Measurements from ENCODE around the gene FAM13A. TPM values are rescaled to one million over a fixed set of nuclear protein-coding genes. Genes with fewer than 3 reads are reported as not detected.

The FAM13A gene
- total and polyA plus RNA-seq, 10 of the 15 experiments (the other 5 are each of a cell fraction or from before 2014, with no cell fraction given): 0.05 to 1.8 (median 0.27) TPM; not detected in 1

DNA sequence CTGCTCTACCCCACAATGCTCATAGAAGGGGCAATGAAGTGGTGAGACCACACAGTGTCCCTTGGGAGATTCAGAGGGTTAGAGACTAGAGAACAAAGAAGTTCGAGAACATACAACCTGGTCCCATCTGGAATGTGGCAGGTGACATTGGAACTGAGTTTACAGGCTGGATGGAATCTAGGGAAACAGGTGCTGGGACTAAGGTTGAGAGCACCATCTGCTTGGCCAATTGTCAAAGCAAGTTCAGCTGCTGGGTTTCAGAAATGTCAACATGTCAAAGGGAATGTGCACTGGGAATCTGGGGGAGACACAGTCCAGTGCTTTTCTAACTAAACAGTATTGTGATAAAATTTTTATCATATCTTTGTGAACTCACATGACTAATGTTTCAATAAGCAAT is 15.9 kb upstream of the FAM13A start:
- in situ Hi-C loops (cut with MboI): no loop called here
- CTCF ChIA-PET: interaction anchor here (0.8 kb wide), 1 partner anchor 254 kb away, joined by 3 read pairs; no protein-coding TSS in a partner anchor

More for the DNA sequence above, 15.9 kb upstream of the FAM13A start:
- 0% methylated on average over 1 of the region's 1 CpG for WGBS (ENCODE audit: insufficient coverage, insufficient replicate concordance, low lambda C conversion rate, missing lambda C conversion rate)
- FAIRE-seq: no peak
- BruUV-seq (replicated peaks): no TSS peak
- Histone ChIP-seq H3K27me3 (replicated peaks in 1 of 2; ENCODE audit: control insufficient read depth in 2 of 2, insufficient read depth in 2 of 2, low read length in 1 of 2) (no peaks in the 10 kb centered on the region), H3K9ac (ENCODE audit: control insufficient read depth, insufficient read depth, low read length) (no peak overlapping the region), H3K4me1 (ENCODE audit: control insufficient read depth, insufficient read depth, low read length) (no peaks in the 10 kb centered on the region; the same call in 1 of the 2 replicates), H2AFZ (ENCODE audit: control insufficient read depth, low read depth, low read length) (no peak overlapping the region), H3K9me3 (replicated peaks; ENCODE audit: control insufficient read depth, insufficient read depth, low read length) (peaks cover 3% of the 10 kb centered on the region), H3K36me3 (ENCODE audit: control insufficient read depth in 2 of 2, insufficient read depth in 2 of 2, low read length in 1 of 2) (no peaks in the 10 kb centered on the region), H3K4me2 (ENCODE audit: control insufficient read depth, insufficient read depth) (no peak overlapping the region), H3K4me3 (no peak overlapping the region), H3K27ac (ENCODE audit: control insufficient read depth, insufficient read depth) (no peak overlapping the region), H4K20me1 (ENCODE audit: control insufficient read depth, insufficient read depth) (no peaks in the 10 kb centered on the region), H3K79me2 (ENCODE audit: control insufficient read depth, insufficient read depth, low read length) (no peaks in the 10 kb centered on the region)
- intact Hi-C loops (cut with micrococcal nuclease; ENCODE audit: unreplicated experiment): no loop called here
- SMC1A ChIA-PET (ENCODE audit: uncharacterized antibody, unreplicated experiment): interaction anchor here (1.0 to 1.2 kb wide), 2 partner anchors 27 to 30 kb away, joined by 3 read pairs; no protein-coding TSS in a partner anchor
- POLR2A ChIA-PET: interaction anchor here (1.5 kb wide), 1 partner anchor 16 kb away, joined by 4 read pairs; the partner anchor contains the start of gene FAM13A
- RAD21 ChIA-PET (ENCODE audit: unreplicated experiment): interaction anchor here (1.4 to 1.5 kb wide), 2 partner anchors 17 to 25 kb away, joined by 3 to 5 read pairs; no protein-coding TSS in a partner anchor
- TF ChIP-seq HCFC1 (IDR thresholded peaks at IDR 0.05; ENCODE audit: low read length) (no peak), TCF7 (IDR thresholded peaks at IDR 0.05; ENCODE audit: borderline replicate concordance) (no peak), GATAD2B (conservative IDR thresholded peaks at IDR 0.05; ENCODE audit: low read depth) (no peak), CHD1 (IDR thresholded peaks at IDR 0.05; ENCODE audit: low read depth, low read length) (no peak), ASH2L (IDR thresholded peaks at IDR 0.05; ENCODE audit: borderline replicate concordance, low read depth) (no peak)
- TF ChIP-seq, protein P1, sequence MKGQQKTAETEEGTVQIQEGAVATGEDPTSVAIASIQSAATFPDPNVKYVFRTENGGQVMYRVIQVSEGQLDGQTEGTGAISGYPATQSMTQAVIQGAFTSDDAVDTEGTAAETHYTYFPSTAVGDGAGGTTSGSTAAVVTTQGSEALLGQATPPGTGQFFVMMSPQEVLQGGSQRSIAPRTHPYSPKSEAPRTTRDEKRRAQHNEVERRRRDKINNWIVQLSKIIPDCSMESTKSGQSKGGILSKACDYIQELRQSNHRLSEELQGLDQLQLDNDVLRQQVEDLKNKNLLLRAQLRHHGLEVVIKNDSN (IDR thresholded peaks at IDR 0.05; ENCODE audit: borderline replicate concordance, extremely low read length, insufficient read depth, low read depth, low read length): no peak
- TF ChIP-seq, protein P2, sequence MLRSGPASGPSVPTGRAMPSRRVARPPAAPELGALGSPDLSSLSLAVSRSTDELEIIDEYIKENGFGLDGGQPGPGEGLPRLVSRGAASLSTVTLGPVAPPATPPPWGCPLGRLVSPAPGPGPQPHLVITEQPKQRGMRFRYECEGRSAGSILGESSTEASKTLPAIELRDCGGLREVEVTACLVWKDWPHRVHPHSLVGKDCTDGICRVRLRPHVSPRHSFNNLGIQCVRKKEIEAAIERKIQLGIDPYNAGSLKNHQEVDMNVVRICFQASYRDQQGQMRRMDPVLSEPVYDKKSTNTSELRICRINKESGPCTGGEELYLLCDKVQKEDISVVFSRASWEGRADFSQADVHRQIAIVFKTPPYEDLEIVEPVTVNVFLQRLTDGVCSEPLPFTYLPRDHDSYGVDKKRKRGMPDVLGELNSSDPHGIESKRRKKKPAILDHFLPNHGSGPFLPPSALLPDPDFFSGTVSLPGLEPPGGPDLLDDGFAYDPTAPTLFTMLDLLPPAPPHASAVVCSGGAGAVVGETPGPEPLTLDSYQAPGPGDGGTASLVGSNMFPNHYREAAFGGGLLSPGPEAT (IDR thresholded peaks at IDR 0.05; ENCODE audit: low read depth): no peak
- ATAC-seq: no peak
- DNase-seq (ENCODE audit: low read depth, low spot score): no peak

Measured in GM12878 (cell line).